Measurements from ENCODE around the gene XIAP.

- no peak for TF ChIP-seq CTCF (IDR thresholded peaks at IDR 0.05)
- no peak for TF ChIP-seq POLR2AphosphoS5 (IDR thresholded peaks at IDR 0.05)
Measured at GRCh38 chrX:123854329-123854728, 5.5 kb upstream of the XIAP start.

Data from esophagus muscularis mucosa (tissue), 3 donors.